NCI-H526 treated with DMSO at 0.1 percent for 48 hours (cell line): ENCODE data around the gene CHD2.

Source experiments
- DNase-seq: peaks from one replicate; lab custom pipeline; 2025; lab: John Stamatoyannopoulos, UW

Gene CHD2

GRCh38 chr15:92932946-92933649 is 33.0 kb downstream of the CHD2 start:
- no peak for DNase-seq

- no peak for DNase-seq
Observed at GRCh38 chr15:92933831-92934230, 33.7 kb downstream of the CHD2 start.

- no peak for DNase-seq
Observed at GRCh38 chr15:92934716-92935115, 34.6 kb downstream of the CHD2 start.

GRCh38 chr15:92936138-92936537 is 36.0 kb downstream of the CHD2 start:
- DNase-seq = no peak

GRCh38 chr15:92936693-92937092 is 36.6 kb downstream of the CHD2 start:
- no peak for DNase-seq

- no peak for DNase-seq
Observed at GRCh38 chr15:92937901-92938300, 37.8 kb downstream of the CHD2 start.

GRCh38 chr15:92938387-92938786 is 38.3 kb downstream of the CHD2 start:
- DNase-seq = no peak

- no peak for DNase-seq
Observed at GRCh38 chr15:92941668-92942067, 41.5 kb downstream of the CHD2 start.

- DNase-seq = no peak
Observed at GRCh38 chr15:92942706-92943105, 42.6 kb downstream of the CHD2 start.

GRCh38 chr15:92943581-92943980 is 43.5 kb downstream of the CHD2 start:
- DNase-seq = no peak

GRCh38 chr15:92944946-92945521 is 44.9 kb downstream of the CHD2 start:
- no peak for DNase-seq

- no peak for DNase-seq
Observed at GRCh38 chr15:92947071-92947730, 47.1 kb downstream of the CHD2 start.

- DNase-seq = no peak
Observed at GRCh38 chr15:92949604-92950249, 49.6 kb downstream of the CHD2 start.

GRCh38 chr15:92951800-92952457 is 51.8 kb downstream of the CHD2 start:
- DNase-seq = no peak

GRCh38 chr15:92952458-92952850 is 52.3 kb downstream of the CHD2 start:
- DNase-seq = no peak

GRCh38 chr15:92953566-92953965 is 53.4 kb downstream of the CHD2 start:
- no peak for DNase-seq

GRCh38 chr15:92954002-92954401 is 53.9 kb downstream of the CHD2 start:
- no peak for DNase-seq

GRCh38 chr15:92954578-92954977 is 54.5 kb downstream of the CHD2 start:
- DNase-seq = no peak

- no peak for DNase-seq
Observed at GRCh38 chr15:92955706-92956105, 55.6 kb downstream of the CHD2 start.

- DNase-seq = no peak
Observed at GRCh38 chr15:92958105-92958504, 58.0 kb downstream of the CHD2 start.

GRCh38 chr15:92959219-92959618 is 59.1 kb downstream of the CHD2 start:
- DNase-seq = no peak

GRCh38 chr15:92960996-92961681 is 61.0 kb downstream of the CHD2 start:
- DNase-seq = no peak
